HG02884 (cell line): ENCODE data around the gene LAPTM4A.
"Not testable (repeated sequence)": the region's sequence is repeated elsewhere in the genome, so short reads cannot be mapped to it uniquely, and the experiment has no call there.

Experiments
- ATAC-seq: cut with Tn5 transposase; IDR thresholded peaks from one replicate; pipeline ENCODE4 v1.9.1; 2021; ENCODE audit warnings: mild to moderate bottlenecking, moderate library complexity; ENCODE audit not compliant: unreplicated experiment

The LAPTM4A gene

DNA sequence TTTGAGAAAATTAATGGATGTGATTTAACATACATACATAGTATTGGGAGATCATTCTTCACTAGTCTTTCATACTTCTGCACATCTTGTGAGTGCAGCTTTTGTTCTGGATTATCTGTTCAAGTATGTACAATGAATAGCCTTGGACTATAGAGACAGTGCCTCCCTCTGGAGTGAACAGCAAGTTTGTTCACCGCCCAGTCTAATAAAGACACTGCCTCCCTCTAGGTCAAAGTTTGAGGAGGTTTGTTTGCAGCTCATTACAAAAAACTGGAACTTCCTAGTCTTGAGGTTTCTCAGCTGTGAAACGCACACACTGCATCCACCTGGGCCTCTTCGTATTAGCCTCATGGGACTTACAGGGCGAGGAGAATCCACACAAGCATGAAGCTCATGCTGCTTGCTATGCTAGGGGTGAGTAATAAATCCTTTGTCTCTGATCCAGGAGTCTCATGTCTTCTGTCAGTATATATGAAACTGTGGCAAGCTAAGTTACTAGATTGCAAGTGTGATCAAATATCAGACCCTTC lies 26.0 kb upstream of the LAPTM4A start:
- ATAC-seq = no peak

DNA sequence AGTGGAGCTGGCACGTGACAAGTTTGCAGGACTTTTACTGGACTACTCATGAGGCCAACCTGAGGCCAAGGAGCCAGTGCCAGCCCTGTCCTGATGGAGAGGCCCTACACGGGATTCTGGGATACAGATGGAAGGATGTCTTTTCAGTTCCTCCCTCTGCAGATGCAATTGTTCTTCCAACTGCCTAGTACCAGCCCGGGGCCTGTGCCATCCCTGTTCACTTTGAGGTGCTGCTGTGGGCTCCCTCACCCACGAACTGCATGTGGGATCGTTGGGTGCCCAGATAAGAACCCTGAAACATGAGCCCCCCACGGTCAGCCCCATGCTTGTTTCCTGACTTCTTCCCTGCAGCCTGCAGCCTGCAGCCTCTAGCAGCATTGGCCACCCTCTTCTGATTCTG lies 25.3 kb upstream of the LAPTM4A start:
- ATAC-seq = no peak

DNA sequence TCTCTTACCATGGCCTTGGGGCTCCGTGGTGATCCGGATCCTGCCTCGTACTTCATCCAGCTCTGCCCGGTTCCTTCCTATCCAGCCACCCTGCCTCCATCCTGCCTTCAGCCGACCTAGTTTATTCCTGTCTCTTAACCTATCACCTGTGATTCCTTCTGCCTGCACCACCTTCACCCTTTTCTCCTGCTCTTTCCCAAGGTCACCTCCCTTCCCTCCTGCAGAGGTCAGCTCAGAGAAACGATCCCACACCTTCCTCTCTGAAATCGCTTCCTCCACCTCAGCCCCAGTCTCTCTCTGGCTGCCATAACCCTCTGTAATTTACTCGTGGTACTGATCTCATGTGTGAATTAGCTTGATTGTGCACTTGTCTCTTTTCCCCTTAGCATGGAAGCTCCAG lies 23.5 kb upstream of the LAPTM4A start:
- ATAC-seq = no peak

DNA sequence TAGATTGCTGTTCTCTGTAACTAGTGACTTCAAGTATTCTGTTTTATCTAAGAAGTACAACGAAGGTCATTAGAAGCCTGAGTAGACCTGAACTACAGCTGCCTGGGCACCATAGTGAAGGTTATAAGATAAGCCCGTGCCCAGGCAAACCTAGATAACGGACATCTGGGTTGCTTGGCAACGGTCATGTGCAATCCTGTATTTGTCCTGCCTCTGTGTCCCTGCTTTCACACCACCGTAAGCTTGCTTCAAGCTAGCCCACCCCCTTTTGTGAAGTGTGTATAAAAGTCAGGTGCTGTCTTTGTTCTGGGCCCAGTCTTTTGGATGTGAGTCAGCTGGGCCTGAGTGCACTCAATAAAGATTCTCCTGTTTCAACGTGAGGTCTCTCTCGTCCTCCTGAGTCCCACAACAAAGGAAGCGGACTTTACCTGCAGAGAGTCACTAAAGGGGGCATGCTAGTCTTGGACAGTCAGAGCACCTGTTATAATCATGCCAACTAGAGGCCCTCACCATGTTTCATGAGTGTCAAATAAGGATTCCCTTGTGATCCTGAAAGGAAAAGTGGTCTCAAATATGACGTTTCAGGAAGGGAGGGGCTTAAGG lies 22.7 kb upstream of the LAPTM4A start:
- not testable (repeated sequence) for ATAC-seq

DNA sequence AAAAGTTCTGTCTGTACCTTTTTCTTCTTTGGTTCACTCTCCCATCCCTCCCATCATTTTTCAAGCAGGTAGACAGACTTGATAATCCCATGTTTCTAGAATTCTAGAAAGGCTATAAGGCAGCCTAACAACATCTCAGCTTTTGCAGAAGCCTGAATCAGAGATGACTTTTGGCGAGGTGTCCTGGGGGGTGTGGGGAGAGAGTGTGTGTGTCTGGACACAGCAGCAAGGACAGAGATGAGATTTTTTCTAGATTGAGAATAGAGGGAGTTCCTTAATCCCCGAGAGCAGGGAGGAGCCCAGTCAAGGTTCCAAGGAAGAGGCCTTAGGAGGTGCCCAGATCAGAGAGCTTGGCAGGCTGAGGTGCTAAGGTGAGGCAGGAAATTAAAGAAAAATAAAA lies 22.0 kb upstream of the LAPTM4A start:
- no peak for ATAC-seq

DNA sequence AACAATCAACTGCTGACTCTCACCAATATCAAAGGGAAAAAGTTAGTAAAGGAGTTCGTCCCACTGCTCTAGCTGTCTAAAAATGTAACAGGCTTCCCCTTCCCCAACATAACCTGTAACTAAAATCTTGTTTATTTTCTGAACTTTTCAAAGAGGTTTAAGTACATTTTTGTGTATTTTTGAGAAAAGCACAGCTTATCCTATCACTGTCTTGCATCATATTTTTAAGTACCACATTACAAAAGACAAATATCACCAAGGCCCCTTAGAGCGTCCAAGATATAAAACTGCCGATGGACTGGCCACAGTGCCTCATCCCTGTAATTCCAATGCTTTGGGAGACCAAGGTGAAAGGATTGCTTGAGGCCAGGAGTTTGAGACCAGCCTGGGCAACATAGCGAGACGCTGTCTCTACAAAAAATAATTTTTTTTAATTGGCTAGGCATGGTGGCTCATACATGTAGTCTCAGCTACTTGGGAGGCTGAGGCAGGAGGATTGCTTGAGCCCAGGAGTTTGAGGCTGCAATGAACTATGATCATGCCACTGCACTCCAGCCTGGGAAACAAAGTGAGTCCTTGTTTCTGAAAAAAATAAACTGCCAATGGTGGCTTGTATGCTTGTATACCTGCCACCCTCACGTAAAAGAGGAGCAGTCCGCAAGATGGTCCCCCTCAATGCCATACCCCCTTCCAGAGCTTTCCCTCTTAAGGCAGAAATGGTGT lies 21.2 kb upstream of the LAPTM4A start:
- ATAC-seq = no peak

DNA sequence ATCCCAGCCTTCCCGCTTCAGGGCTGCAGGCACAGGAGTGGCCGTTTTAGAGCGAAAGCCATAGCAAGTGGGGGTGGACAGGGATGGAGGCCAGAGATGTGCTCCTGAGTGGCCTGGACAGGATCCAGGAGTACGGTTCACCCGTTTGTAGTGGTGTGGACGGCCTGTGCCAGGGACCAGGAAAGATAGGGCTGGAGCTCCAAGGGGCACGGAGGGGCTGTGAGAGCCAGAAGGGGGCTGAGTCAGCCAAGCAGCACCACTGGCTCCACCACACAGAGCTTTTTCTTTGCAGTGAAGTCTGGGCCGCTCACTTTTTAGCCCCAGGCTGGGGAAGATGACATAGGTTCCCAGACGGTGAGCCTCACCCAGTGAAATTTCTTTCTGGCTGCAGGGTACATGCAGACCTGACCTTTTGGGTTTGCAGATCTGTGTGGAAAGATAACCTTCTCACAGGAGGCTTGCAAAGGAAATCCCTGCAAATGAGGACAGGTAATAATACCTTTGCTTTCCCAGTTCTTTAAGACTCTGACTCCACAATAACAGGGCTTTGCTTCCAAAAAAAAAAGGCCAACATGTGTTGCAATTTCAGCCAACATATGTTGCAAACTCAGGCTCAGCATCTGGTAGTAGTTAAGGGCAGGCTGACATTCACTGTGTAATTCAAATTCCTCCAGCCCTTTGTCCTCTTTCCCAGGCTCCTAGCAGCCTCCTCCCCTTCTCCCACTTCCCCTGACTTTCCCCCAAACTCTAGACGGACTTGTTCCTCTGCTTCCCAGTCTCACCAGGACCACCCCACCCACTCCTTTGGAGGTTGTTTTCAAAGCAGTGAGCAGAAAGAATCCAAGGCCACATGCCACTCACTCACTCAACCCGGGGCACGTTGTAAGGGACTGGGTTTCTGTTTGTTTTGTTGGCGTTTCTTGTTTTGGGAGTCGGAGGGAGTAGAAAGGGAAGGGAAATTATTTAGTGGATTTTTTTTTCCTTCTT lies 20.3 kb upstream of the LAPTM4A start:
- no peak for ATAC-seq

DNA sequence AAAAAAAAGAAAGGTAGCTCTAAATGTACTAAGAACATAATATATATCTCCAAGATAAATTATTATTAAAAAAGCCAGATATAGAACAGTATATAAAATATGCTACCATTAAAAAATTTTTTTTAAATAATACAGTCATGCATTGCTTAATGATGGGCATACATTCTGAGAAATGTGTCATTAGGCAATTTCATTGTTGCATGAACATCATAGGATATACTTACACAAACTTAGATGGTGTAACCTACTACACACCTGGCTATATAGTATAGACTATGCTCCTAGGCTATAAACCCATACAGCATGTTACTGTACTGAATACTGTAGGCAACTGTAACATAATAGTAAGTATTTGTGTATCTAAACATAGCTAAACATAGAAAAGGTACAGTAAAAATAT lies 18.3 kb upstream of the LAPTM4A start:
- no peak for ATAC-seq

DNA sequence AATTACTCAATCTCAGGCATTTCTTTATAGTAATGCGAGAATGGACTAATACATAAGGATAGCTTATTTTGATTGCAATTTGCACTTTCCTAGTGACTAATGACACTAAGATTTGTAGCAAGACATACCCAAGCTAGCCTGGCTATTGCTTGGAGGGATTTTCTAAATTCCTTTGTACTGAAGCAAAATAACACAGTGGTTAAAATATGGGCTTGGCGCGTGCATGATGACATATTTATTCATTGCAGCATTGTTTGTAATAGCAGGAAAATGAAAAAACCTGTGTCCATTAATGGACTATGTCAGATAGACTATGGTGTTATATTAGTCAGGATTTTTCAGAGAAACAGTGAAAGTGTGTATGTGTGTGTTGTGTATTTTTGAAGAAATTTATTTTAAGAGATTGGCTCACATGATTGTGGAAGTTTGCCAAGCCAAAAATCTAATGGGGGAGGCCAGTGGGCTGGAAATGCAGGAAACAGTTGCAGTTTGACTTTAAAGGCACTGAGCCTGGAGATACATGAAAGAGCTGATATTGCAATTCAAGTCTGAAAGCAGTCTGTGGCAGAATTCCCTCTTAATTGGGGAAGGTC lies 16.7 kb upstream of the LAPTM4A start:
- ATAC-seq = no peak

DNA sequence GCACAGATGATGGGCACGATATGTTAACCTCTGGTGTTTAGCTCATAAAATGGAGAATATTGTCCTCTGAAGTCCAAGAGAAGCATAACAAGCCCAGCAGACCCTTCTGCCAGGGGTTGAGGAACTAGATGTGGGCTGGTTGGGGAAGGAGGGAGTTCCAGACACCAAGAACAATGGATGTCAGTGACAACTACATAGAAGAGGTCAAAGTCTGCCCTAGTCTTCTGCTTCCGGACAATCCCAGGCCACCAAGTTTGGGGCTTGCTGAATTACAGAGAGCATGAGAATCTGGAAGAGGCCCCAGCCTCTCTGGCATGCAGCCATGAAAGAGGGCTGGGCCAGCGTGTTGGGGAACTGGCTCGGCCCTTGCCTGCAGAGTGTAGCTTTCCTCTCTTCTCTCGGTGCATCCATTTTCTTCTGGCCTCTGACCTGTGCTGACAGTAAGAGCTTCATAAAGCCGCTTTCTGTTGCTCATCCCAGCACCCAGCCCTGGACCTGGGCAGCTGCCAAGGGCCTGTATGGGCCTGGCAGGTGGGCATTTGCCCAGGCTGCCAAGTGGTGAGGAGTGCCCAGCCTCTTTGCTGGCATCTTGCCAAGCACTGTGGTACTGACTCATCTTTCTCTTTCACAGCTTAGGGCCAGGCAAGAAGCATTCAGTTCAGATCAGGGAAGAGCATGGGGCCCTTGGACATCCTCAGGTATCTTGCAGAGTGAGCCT lies 14.6 kb upstream of the LAPTM4A start:
- ATAC-seq = no peak

DNA sequence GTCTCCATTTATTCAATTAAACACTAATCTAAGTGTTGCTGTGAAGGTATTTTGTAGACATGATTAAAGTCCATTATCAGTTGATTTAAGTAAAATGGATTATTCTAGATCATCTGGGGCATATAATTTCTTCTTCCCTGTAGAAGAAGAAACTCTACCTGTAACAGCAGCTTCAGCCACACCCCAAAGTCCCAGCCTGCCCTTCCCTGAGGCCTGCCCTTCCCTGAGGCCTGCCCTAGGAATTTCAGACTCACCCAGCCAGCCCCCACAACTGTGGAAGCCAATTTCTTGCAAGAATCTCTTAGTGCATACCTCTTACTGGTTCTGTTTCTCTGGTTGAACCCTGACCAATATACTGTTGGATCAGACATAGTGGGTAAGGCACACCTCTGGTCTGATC lies 13.4 kb upstream of the LAPTM4A start:
- ATAC-seq = no peak

DNA sequence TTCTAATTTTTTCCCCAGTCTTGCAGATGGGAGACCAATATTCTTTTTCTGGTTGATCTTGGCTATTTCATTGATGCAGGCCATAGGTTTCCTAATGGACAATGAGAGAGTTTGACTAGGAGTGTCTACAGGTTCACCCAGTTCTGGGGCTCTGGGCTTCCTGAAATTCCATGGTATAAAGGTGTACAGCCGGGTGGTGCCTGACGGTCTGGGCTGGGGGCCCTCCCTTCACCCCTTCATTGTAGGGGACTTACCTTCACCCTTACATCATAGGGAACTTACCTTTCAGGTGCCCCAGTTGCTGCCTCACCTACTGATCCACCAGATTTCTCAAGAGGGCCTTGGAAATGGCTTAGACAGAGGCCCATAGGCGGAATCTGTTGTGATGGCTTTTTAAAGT lies 13.0 kb upstream of the LAPTM4A start:
- no peak for ATAC-seq

DNA sequence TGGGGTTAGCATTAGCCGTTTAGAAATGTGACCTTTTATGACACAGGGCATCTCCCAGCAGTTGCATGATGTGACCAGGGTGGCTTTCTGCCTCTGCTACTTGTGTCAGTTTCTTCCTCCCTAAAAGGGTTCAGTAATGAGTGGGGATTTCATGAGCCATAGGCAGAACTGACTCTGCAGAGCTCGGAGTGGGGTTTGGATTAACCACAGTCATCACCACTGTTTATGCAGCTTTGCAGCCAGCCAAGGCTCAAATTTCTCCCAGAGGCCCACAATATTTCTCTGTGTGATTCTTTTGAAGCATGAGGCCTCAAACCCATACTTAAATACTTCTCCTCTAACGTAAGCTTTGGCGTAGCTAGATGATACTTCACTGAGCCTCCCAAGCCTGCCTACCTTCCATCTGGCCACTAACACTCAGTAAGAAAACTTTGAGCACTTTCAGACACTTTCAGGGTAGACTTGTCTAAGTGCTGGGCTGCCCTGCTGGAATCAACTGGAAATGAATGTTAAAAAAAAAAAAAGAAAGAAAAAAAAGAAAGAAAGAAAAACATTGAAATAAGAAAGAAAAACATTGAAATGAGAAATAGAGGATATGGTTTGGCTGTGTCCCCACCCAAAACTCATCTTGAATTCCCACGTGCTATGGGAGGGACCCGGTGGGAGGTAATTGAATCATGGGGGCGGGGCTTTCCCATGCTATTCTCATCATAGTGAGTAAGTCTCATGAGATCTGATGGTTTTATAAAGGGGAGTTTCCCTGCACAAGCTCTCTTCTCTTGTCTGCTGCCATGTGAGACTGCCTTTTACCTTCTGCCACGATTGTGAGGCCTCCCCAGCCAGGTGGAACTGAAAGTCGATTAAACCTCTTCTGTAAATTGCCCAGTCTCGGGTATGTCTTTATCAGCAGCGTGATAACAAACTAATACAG lies 11.5 kb upstream of the LAPTM4A start:
- ATAC-seq = no peak

DNA sequence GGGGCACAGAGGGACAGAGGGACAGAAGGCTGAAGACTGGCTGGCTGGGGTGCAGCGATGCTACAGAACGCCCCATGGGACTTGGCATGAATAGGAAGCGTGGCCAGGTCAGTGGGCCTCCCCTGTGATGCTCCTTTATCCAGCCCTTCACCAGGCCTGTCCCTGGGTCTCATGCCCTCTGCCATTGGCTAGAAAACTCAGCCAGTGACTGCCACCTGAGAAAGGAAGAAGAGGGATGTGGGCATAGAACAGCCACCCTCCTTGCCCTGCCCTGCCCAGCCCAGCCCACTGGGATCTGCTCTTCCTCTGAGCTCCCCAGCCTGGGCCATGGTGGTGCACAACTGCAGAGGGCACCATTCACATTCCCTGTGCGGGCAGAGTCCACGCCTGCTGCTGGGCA lies 10.5 kb upstream of the LAPTM4A start:
- ATAC-seq = no peak

DNA sequence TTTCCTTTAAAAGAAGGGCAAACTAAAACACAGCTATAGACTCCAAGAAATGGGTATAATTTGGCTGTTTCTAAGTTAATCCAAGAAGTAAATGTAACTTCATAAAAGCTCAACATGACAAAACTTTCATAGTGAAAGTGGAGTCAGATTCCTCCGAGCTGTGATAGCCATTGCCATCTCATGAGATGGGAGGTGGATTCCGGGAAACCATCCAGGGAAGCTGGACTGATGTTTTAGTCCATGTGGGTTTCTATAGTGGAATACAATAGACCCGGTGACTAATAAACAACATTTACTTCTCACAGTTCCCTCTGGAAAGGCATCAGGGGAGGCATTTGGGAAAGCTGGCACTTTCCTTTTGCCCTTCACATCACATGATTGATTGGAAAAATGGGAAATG lies 10.0 kb upstream of the LAPTM4A start:
- ATAC-seq = no peak

DNA sequence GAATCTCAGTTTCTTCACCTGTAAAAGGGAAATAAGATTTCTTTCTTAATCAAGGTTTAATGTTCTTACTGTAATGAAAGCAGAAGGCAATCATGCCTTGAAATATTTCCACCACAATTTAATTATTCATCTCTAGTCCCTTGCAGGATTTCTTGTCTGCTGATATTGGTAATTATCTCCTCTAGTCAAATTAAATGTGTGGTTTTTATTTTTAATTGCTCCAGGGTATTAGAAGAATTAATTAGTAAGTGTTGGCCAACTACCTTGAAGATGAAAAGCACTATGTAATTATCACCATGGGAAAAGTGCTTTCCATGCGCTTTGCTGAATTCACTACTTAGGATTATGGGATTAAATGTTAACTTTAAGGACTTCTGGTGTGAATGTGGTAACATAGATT lies 8.7 kb upstream of the LAPTM4A start:
- no peak for ATAC-seq

DNA sequence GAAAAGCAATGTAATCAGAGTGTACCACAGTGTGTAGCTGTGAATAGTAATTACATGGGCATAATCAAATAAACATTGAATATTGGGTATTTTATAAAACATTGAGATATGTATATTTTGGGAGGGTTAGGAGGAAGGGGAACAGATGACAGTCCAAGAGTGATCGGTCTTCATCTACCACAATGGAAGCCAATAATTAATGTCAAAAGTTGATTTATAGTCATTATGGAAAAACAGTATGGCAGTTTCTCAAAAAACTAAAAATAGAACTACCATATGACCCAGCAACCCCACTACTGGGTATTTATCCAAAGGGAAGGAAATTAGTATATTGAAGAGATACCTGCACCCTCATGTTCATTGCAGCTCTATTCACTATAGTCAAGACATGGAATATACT lies 5.8 kb upstream of the LAPTM4A start:
- no peak for ATAC-seq

DNA sequence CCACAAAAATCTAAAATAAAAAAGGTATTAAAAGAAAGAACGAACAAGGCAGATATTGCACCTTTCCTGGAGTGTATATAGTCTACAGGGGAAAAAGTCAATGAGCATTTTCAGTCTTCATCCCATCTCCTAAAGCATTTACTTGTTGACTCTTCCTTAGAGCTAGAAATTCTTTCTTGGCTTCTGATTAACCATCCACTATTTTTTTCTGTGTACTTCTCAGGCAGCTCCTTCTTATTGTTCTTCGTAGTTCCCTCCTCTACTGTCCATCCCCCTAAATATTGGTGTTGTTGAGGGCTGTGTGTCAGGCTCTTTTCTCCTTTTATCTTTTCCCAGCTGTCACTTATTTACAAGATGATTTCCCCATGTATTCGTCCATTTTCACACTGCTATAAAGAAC lies 3.5 kb upstream of the LAPTM4A start:
- no peak for ATAC-seq

DNA sequence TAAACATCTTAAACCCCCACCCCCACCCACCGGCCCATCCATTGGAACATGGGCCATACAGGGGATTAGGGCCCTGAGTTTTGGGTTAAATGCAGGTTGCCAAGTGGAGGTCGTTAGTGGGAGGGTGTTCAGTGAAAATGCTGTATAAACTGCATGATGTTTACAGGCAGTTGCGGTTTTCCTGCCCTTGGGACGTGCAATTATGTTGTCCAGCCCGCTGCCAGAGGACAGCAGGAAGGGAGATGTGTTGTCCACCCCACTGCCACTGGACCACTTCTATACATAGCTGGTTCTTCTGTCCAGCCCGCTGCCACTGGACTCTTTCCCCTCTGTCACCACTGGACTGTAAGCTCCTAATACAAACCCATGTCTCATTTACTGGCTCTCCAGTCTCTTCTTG lies 2.7 kb upstream of the LAPTM4A start:
- ATAC-seq = no peak
